SK-N-SH (cell line): ENCODE measurements around the gene ESYT1. TPM values are rescaled to one million over a fixed set of nuclear protein-coding genes. Genes with fewer than 3 reads are reported as not detected.

ENCODE experiments used
- CTCF ChIA-PET: fragments of 300-600, 350-600 bp; formaldehyde crosslinking; extraction: SDS; loops from one replicate; lab custom pipeline; 2021; lab: Yijun Ruan, JAX
- POLR2A ChIA-PET: fragments of 350-600 bp; sonication (Branson Sonifier 250); formaldehyde crosslinking; extraction: SDS; loops from one replicate; lab custom pipeline; 2020; ENCODE audit warnings: antibody characterized with exemption, inconsistent platforms; lab: Yijun Ruan, JAX
- DNase-seq: peaks from one replicate; pipeline ENCODE4 v3.0.0; 2012
- H2AFZ ChIP-seq: fragments of 200-600 bp; sonication (generic); 2 replicates; pipeline ENCODE4 v1.8.1; 2016; ENCODE audit warnings: antibody characterized with exemption, mild to moderate bottlenecking, low read depth
- H3F3A ChIP-seq: fragments of 200-600 bp; sonication (generic); replicated peaks from 2 replicates; pipeline ENCODE3; 2016; ENCODE audit warnings: antibody characterized with exemption, mild to moderate bottlenecking; ENCODE audit not compliant: insufficient read depth
- H3K27ac ChIP-seq, 2 experiments: fragments of 200-500 bp in 1 of 2; fragments of 200-600 bp in 1 of 2; sonication (Bioruptor generic) in 1 of 2; sonication (generic), shearing (Covaris generic) in 1 of 2; 2 replicates each; pipeline versions ENCODE4 v1.5.1 to v1.6.1; 2014 to 2016; ENCODE audit warnings: low read depth in 2 of 2, inconsistent platforms in 1 of 2, low read length in 1 of 2, mild to moderate bottlenecking in 1 of 2, mixed read lengths in 1 of 2
- H3K27me3 ChIP-seq: fragments of 200-600 bp; sonication (generic), shearing (Covaris generic); 2 replicates; pipeline ENCODE4 v1.6.1; 2016; ENCODE audit warnings: mixed run types; ENCODE audit not compliant: insufficient read depth
- H3K36me3 ChIP-seq, 2 experiments: fragments of 200-500 bp in 1 of 2; fragments of 200-600 bp in 1 of 2; sonication (Bioruptor generic) in 1 of 2; sonication (generic) in 1 of 2; replicated peaks in 1 of 2; 2 replicates each; pipeline versions ENCODE3 to v1.5.1; 2014 to 2016; ENCODE audit warnings: low read length in 1 of 2, mild to moderate bottlenecking in 1 of 2; ENCODE audit not compliant: insufficient read depth in 2 of 2, control insufficient read depth in 1 of 2
- H3K4me1 ChIP-seq, 2 experiments: fragments of 200-500 bp in 1 of 2; fragments of 200-600 bp in 1 of 2; sonication (Bioruptor generic) in 1 of 2; sonication (generic), shearing (Covaris generic) in 1 of 2; 2 replicates each; pipeline versions ENCODE4 v1.5.1 to v1.6.1; 2014 to 2016; ENCODE audit warnings: low read depth in 1 of 2, low read length in 1 of 2, mixed run types in 1 of 2; ENCODE audit not compliant: insufficient read depth in 2 of 2, control insufficient read depth in 1 of 2
- H3K4me2 ChIP-seq: fragments of 200-600 bp; sonication (generic), shearing (Covaris generic); 2 replicates; pipeline ENCODE4 v1.6.1; 2017; ENCODE audit warnings: mixed run types
- H3K4me3 ChIP-seq, 2 experiments: fragments of 200-500 bp in 1 of 2; fragments of 200-600 bp in 1 of 2; sonication (Bioruptor generic) in 1 of 2; sonication (generic), shearing (Covaris generic) in 1 of 2; 2 replicates each; pipeline versions ENCODE4 v1.5.1 to v1.8.1; 2014 to 2016; ENCODE audit warnings: low read depth in 2 of 2, inconsistent platforms in 1 of 2, low read length in 1 of 2, mild to moderate bottlenecking in 1 of 2, mixed read lengths in 1 of 2, moderate library complexity in 1 of 2
- H3K79me2 ChIP-seq: fragments of 200-600 bp; sonication (generic); 2 replicates; pipeline ENCODE4 v1.8.1; 2017; ENCODE audit warnings: mild to moderate bottlenecking; ENCODE audit not compliant: insufficient read depth
- H3K9ac ChIP-seq: fragments of 200-600 bp; sonication (generic); 2 replicates; pipeline ENCODE4 v1.6.1; 2017; ENCODE audit warnings: mixed run types
- H3K9me2 ChIP-seq: fragments of 200-600 bp; sonication (generic); 2 replicates; pipeline ENCODE4 v1.6.1; 2017; ENCODE audit warnings: mixed run types
- H3K9me3 ChIP-seq: fragments of 200-600 bp; sonication (generic); 2 replicates; pipeline ENCODE4 v1.6.1; 2017; ENCODE audit warnings: mixed run types, mild to moderate bottlenecking, moderate library complexity
- H4K20me1 ChIP-seq: fragments of 200-600 bp; sonication (generic); 2 replicates; pipeline ENCODE4 v1.6.1; 2017; ENCODE audit warnings: mild to moderate bottlenecking, mixed run types; ENCODE audit not compliant: insufficient read depth
- CHD2 ChIP-seq: fragments of 150-350 bp; IDR thresholded peaks from 2 replicates; pipeline ENCODE4 v1.6.1; 2018; ENCODE audit warnings: low read length; ENCODE audit not compliant: partially characterized antibody
- CTCF ChIP-seq: fragments of 200-600 bp; sonication (generic); IDR thresholded peaks from 2 replicates; pipeline ENCODE4 v1.6.1; 2017; ENCODE audit warnings: antibody characterized with exemption, mild to moderate bottlenecking, moderate library complexity
- EP300 ChIP-seq, 2 experiments: IDR thresholded peaks; 2 replicates each; pipeline versions ENCODE4 v1.4.0 to v1.6.1; 2012; ENCODE audit warnings: borderline replicate concordance in 1 of 2, low read depth in 1 of 2, low read length in 1 of 2
- EZH2phosphoT487 ChIP-seq: fragments of 200-600 bp; sonication (generic); IDR thresholded peaks from 2 replicates; pipeline ENCODE4 v1.6.1; 2017; ENCODE audit warnings: low read depth, mixed run types, mild to moderate bottlenecking, antibody characterized with exemption, moderate library complexity, borderline replicate concordance
- FOSL2 ChIP-seq: IDR thresholded peaks from 2 replicates; pipeline ENCODE4 v1.4.0; 2012; ENCODE audit warnings: low read depth, mild to moderate bottlenecking, moderate library complexity, borderline replicate concordance
- FOXJ3 ChIP-seq: sonication (generic); formaldehyde crosslinking; IDR thresholded peaks from 2 replicates; pipeline ENCODE4 v1.5.1; 2020; ENCODE audit warnings: mild to moderate bottlenecking, missing genetic modification reagents
- IRF3 ChIP-seq: fragments of 150-350 bp; IDR thresholded peaks from 2 replicates; pipeline ENCODE4 v1.6.1; 2016; ENCODE audit warnings: mild to moderate bottlenecking, low read depth, low read length
- JUND ChIP-seq: IDR thresholded peaks from 2 replicates; pipeline ENCODE4 v1.4.0; 2012
- MAX ChIP-seq: IDR thresholded peaks from 2 replicates; pipeline ENCODE4 v1.4.0; 2012; ENCODE audit warnings: low read depth
- MXI1 ChIP-seq: IDR thresholded peaks from 2 replicates; pipeline ENCODE4 v1.6.1; 2012; ENCODE audit warnings: mild to moderate bottlenecking, low read depth, low read length, improper control_type of control experiment
- NFIC ChIP-seq: IDR thresholded peaks from 2 replicates; pipeline ENCODE4 v1.4.0; 2012; ENCODE audit warnings: borderline replicate concordance
- NRF1 ChIP-seq: IDR thresholded peaks from 2 replicates; pipeline ENCODE4 v1.6.1; 2012; ENCODE audit warnings: low read depth, mild to moderate bottlenecking, low read length
- POLR2AphosphoS5 ChIP-seq: IDR thresholded peaks from 2 replicates; pipeline ENCODE4 v1.6.1; 2012; ENCODE audit warnings: low read depth, low read length
- RAD21 ChIP-seq: IDR thresholded peaks from 2 replicates; pipeline ENCODE4 v1.6.1; 2012; ENCODE audit warnings: mild to moderate bottlenecking, low read length
- RCOR1 ChIP-seq: fragments of 150-350 bp; IDR thresholded peaks from 2 replicates; pipeline ENCODE4 v1.6.1; 2017; ENCODE audit warnings: antibody characterized with exemption, low read length
- TAF1 ChIP-seq: IDR thresholded peaks from 2 replicates; pipeline ENCODE4 v1.6.1; 2012; ENCODE audit warnings: low read depth, mild to moderate bottlenecking, low read length, moderate library complexity, borderline replicate concordance
- TCF12 ChIP-seq: IDR thresholded peaks from 2 replicates; pipeline ENCODE4 v1.4.0; 2012
- USF1 ChIP-seq: IDR thresholded peaks from 2 replicates; pipeline ENCODE4 v1.4.0; 2012; ENCODE audit warnings: low read depth, borderline replicate concordance
- ZBTB33 ChIP-seq: IDR thresholded peaks from 2 replicates; pipeline ENCODE4 v1.4.0; 2012; ENCODE audit warnings: low read depth, borderline replicate concordance
- WGBS: methylation state at CpG from one replicate; pipeline ENCODE4 v1.1.6; 2017; ENCODE audit warnings: low lambda C conversion rate; 5-methylcytosine and 5-hydroxymethylcytosine counted together
- polyA plus RNA-seq, 3 experiments: library from polyadenylated mRNA; depleted of rRNA; stranded (reverse); fragments of >200 nt; gene quantifications; 2 replicates each; pipeline ENCODE4 v1.2.3, GENCODE V29; 2012

Gene ESYT1
- polyA plus RNA-seq, 1 of the 3 experiments (the other 2 are of a cell fraction), result 132 TPM

GRCh38 chr12:56137853-56138571, 9.9 kb downstream of the ESYT1 start:
- ChIA-PET CTCF (interaction anchor here (1.0 to 3.4 kb wide), 4 partner anchors 8 to 52 kb away, joined by 3 to 15 read pairs (median 4); partner anchors contain the start of genes MYL6B and SMARCC2), POLR2A (interaction anchor here (1.1 kb wide), 1 partner anchor 10 kb away, joined by 4 read pairs; the partner anchor contains the start of gene ESYT1)
- peaks cover 56 to 60% of the 10 kb centered on the region in 2 experiments for H3K36me3 ChIP-seq
- no peaks in the 10 kb centered on the region; the same call in 1 of the 2 replicates for H3K79me2 ChIP-seq
- no peaks in the 10 kb centered on the region for H3K27me3 ChIP-seq
- no peak overlapping the region for H3K4me3 ChIP-seq
- no peak overlapping the region for H2AFZ ChIP-seq
- H3K9me3 ChIP-seq, result no peaks in the 10 kb centered on the region
- H3K4me1 ChIP-seq, result no peaks in the 10 kb centered on the region
- H3K9me2 ChIP-seq, result no peaks in the 10 kb centered on the region
- no peak for DNase-seq
- peaks cover 5% of the 10 kb centered on the region for H3F3A ChIP-seq
- no peak overlapping the region for H3K4me2 ChIP-seq
- H4K20me1 ChIP-seq, result no peaks in the 10 kb centered on the region
- H3K9ac ChIP-seq, result no peak overlapping the region
- 97% methylated on average over 11 of the region's 14 CpGs for WGBS
- no peak overlapping the region for H3K27ac ChIP-seq
- TF ChIP-seq USF1, result no peak
- no peak for TF ChIP-seq NFIC
- TF ChIP-seq CHD2, result no peak

GRCh38 chr12:56141946-56142784, 14.1 kb downstream of the ESYT1 start:
- no peak overlapping the region for H3K4me3 ChIP-seq
- H3K9me3 ChIP-seq, result no peaks in the 10 kb centered on the region
- H3K9ac ChIP-seq, result no peak overlapping the region
- H3K4me1 ChIP-seq, result peaks cover 0 to 2% of the 10 kb centered on the region in 2 experiments; a peak in 1 of 4 replicates
- no peak for DNase-seq
- peaks cover 30 to 57% of the 10 kb centered on the region in 2 experiments for H3K36me3 ChIP-seq
- no peaks in the 10 kb centered on the region for H3K79me2 ChIP-seq
- no peak for TF ChIP-seq FOXJ3 (CRISPR knock-in tag)
- no peak for TF ChIP-seq RCOR1
- no peak for TF ChIP-seq NRF1
- TF ChIP-seq RAD21, result no peak
- no peak for TF ChIP-seq TCF12
- TF ChIP-seq IRF3, result no peak
- TF ChIP-seq EP300 (IDR thresholded peaks at IDR 0.05; ENCODE audit: borderline replicate concordance in 1 of 2, low read depth in 1 of 2, low read length in 1 of 2), result no peak
- no peak for TF ChIP-seq NFIC
- no peak for TF ChIP-seq MAX
- TF ChIP-seq ZBTB33, result no peak
- no peak for TF ChIP-seq CTCF
- TF ChIP-seq JUND, result no peak
- no peak for TF ChIP-seq FOSL2
- no peak for TF ChIP-seq EZH2phosphoT487
- TF ChIP-seq TAF1, result no peak
- TF ChIP-seq POLR2AphosphoS5, result no peak
- no peak for TF ChIP-seq MXI1
- POLR2A ChIA-PET, result interaction anchor here (0.6 to 1.0 kb wide), 4 partner anchors 9 to 142 kb away, joined by 3 to 7 read pairs (median 4); partner anchors contain the start of gene ESYT1
- H4K20me1 ChIP-seq, result no peaks in the 10 kb centered on the region
- CTCF ChIA-PET, result interaction anchor here (1.7 to 4.0 kb wide), 4 partner anchors 10 to 146 kb away, joined by 4 to 16 read pairs (median 12); partner anchors contain the start of genes MYL6B, SMARCC2 and ZC3H10
- H3F3A ChIP-seq, result peaks cover 15% of the 10 kb centered on the region
- H3K9me2 ChIP-seq, result no peaks in the 10 kb centered on the region
- WGBS, result 94% methylated on average over 19 of the region's 19 CpGs
- H2AFZ ChIP-seq, result no peak overlapping the region
- no peak overlapping the region for H3K4me2 ChIP-seq
- H3K27ac ChIP-seq, result no peak overlapping the region
- H3K27me3 ChIP-seq, result no peaks in the 10 kb centered on the region
